WERI-Rb-1 (cell line): ENCODE measurements around the gene PAK1.
A peak's percentile ranks its signal among the peaks of the same experiment; 100 is the strongest.

Experiments
- DNase-seq: peaks from one replicate; pipeline ENCODE4 v3.0.0-alpha.2; 2020
- H3K27ac ChIP-seq: fragments of 250-450 bp; sonication (Bioruptor Pico); 2 replicates; pipeline ENCODE4 v1.5.1; 2020; ENCODE audit warnings: mild to moderate bottlenecking, moderate library complexity
- H3K27me3 ChIP-seq: fragments of 250-450 bp; sonication (Bioruptor Pico); 2 replicates; pipeline ENCODE4 v1.5.1; 2021; ENCODE audit warnings: mild to moderate bottlenecking, low read depth, moderate library complexity; ENCODE audit not compliant: insufficient read depth, severe bottlenecking
- H3K36me3 ChIP-seq: fragments of 250-450 bp; sonication (Bioruptor Pico); 2 replicates; pipeline ENCODE4 v1.5.1; 2020; ENCODE audit warnings: mild to moderate bottlenecking, moderate library complexity
- H3K4me3 ChIP-seq: 2 replicates; pipeline ENCODE4 v1.5.1; 2011; ENCODE audit warnings: low read depth, mild to moderate bottlenecking, control low read depth, low read length
- H3K9me3 ChIP-seq: fragments of 250-450 bp; sonication (Bioruptor Pico); 2 replicates; pipeline ENCODE4 v1.5.1; 2021; ENCODE audit warnings: mild to moderate bottlenecking, moderate library complexity; ENCODE audit not compliant: severe bottlenecking
- CTCF ChIP-seq: IDR thresholded peaks from 2 replicates; pipeline ENCODE4 v1.5.1; 2011; ENCODE audit warnings: low read depth, mild to moderate bottlenecking, control low read depth, inconsistent platforms, low read length

Gene PAK1

GRCh38 chr11:77508019-77508418, 34.1 kb upstream of the PAK1 start:
- Histone ChIP-seq H3K9me3 (no peaks in the 10 kb centered on the region), H3K27ac (no peak overlapping the region), H3K27me3 (no peaks in the 10 kb centered on the region), H3K36me3 (no peaks in the 10 kb centered on the region), H3K4me3 (no peak overlapping the region)
- TF ChIP-seq CTCF: no peak
- no peak for DNase-seq

GRCh38 chr11:77506857-77507256, 33.0 kb upstream of the PAK1 start:
- TF ChIP-seq CTCF: no peak
- Histone ChIP-seq H3K27me3 (no peaks in the 10 kb centered on the region), H3K36me3 (no peaks in the 10 kb centered on the region), H3K27ac (no peak overlapping the region; the same call in 1 of the 2 replicates), H3K9me3 (no peaks in the 10 kb centered on the region), H3K4me3 (no peak overlapping the region)
- no peak for DNase-seq

GRCh38 chr11:77505956-77506355, 32.1 kb upstream of the PAK1 start:
- Histone ChIP-seq H3K9me3 (no peaks in the 10 kb centered on the region), H3K27ac (peak overlapping the region; percentile 64), H3K4me3 (no peak overlapping the region), H3K36me3 (no peaks in the 10 kb centered on the region), H3K27me3 (no peaks in the 10 kb centered on the region)
- no peak for DNase-seq
- no peak for TF ChIP-seq CTCF

- Histone ChIP-seq H3K36me3 (no peaks in the 10 kb centered on the region), H3K27me3 (no peaks in the 10 kb centered on the region), H3K4me3 (no peak overlapping the region), H3K27ac (no peak overlapping the region), H3K9me3 (no peaks in the 10 kb centered on the region)
- TF ChIP-seq CTCF: no peak
- no peak for DNase-seq
Measured at GRCh38 chr11:77503006-77503405, 29.1 kb upstream of the PAK1 start.

- H3K27ac ChIP-seq: no peak overlapping the region
- no peak for TF ChIP-seq CTCF
- H3K36me3 ChIP-seq: no peaks in the 10 kb centered on the region
- no peaks in the 10 kb centered on the region for H3K9me3 ChIP-seq
- H3K27me3 ChIP-seq: no peaks in the 10 kb centered on the region
- no peak overlapping the region for H3K4me3 ChIP-seq
- DNase-seq: no peak
Measured at GRCh38 chr11:77502346-77502905, 28.5 kb upstream of the PAK1 start.

- Histone ChIP-seq H3K9me3 (no peaks in the 10 kb centered on the region), H3K27me3 (no peaks in the 10 kb centered on the region), H3K4me3 (no peak overlapping the region), H3K27ac (no peak overlapping the region), H3K36me3 (no peaks in the 10 kb centered on the region)
- DNase-seq: no peak
- TF ChIP-seq CTCF: no peak
Measured at GRCh38 chr11:77501758-77502157, 27.9 kb upstream of the PAK1 start.
